HepG2 (cell line): ENCODE measurements around the gene PHKG1. TPM values are rescaled to one million over a fixed set of nuclear protein-coding genes. Genes with fewer than 3 reads are reported as not detected.

ENCODE experiments used
- ATAC-seq: fragments of 200-7000 bp; cut with Tn5 transposase; 3 replicates; pipeline ENCODE4 v1.9.1; 2020; ENCODE audit warnings: mild to moderate bottlenecking, moderate library complexity
- BruUV-seq: library from RNA; stranded (reverse); fragments of 400-500 nt; replicated peaks from 2 replicates; lab custom pipeline; 2021; lab: Mats Ljungman, UMichigan
- CTCF ChIA-PET: fragments of 300-600 bp; formaldehyde crosslinking; extraction: SDS; loops from one replicate; lab custom pipeline; 2021; ENCODE audit warnings: low total read pairs, inconsistent platforms, low intra/inter-chr PET ratio; lab: Yijun Ruan, JAX
- POLR2A ChIA-PET: fragments of 350-600 bp; sonication (Branson Sonifier 250); formaldehyde crosslinking; loops from one replicate; lab custom pipeline; 2020; ENCODE audit warnings: antibody characterized with exemption, inconsistent platforms; lab: Yijun Ruan, JAX
- DNase-seq: peaks from one replicate; pipeline ENCODE4 v3.0.0-alpha.2; 2015; ENCODE audit warnings: low spot score
- FAIRE-seq: peaks from 3 replicates; lab custom pipeline; 2011; peaks lifted over from hg19 to GRCh38; lab: Jason Lieb, UNC
- H2AFZ ChIP-seq: one replicate; pipeline ENCODE4 v1.6.1; 2011; ENCODE audit warnings: low read length, inconsistent platforms
- H3K27ac ChIP-seq: fragments of 300-600 bp; 3 replicates; pipeline ENCODE4 v1.8.0; 2011; ENCODE audit warnings: mixed run types, mild to moderate bottlenecking, mixed read lengths, low read length, inconsistent platforms; ENCODE audit not compliant: insufficient read depth; ENCODE audit errors: extremely low read length
- H3K27me3 ChIP-seq, 2 experiments: fragments of 200-600 bp in 1 of 2; 2 replicates in 1 of 2; 3 replicates in 1 of 2; pipeline versions ENCODE4 v1.6.0 to v1.8.0; 2011; ENCODE audit warnings: low read length in 2 of 2, mild to moderate bottlenecking in 2 of 2, moderate library complexity in 2 of 2, inconsistent platforms in 1 of 2; ENCODE audit not compliant: insufficient read depth in 2 of 2, control insufficient read depth in 1 of 2
- H3K36me3 ChIP-seq, 2 experiments: fragments of 200-600 bp in 1 of 2; replicated peaks in 1 of 2; 2 replicates in 1 of 2; 3 replicates in 1 of 2; pipeline versions ENCODE4 v1.5.1 to v1.8.0; 2011; ENCODE audit warnings: low read length in 2 of 2, inconsistent platforms in 1 of 2; ENCODE audit not compliant: insufficient read depth in 2 of 2, control insufficient read depth in 1 of 2
- H3K4me1 ChIP-seq: 2 replicates; pipeline ENCODE4 v1.5.1; 2012; ENCODE audit warnings: low read length, inconsistent platforms; ENCODE audit not compliant: insufficient read depth
- H3K4me2 ChIP-seq: 2 replicates; pipeline ENCODE4 v1.6.0; 2011; ENCODE audit warnings: low read depth, low read length, inconsistent platforms
- H3K4me3 ChIP-seq, 3 experiments: fragments of 200-600 bp in 1 of 3; sonication (generic), shearing (Covaris generic) in 1 of 3; replicated peaks in 1 of 3; 2 replicates each; pipeline ENCODE4 v1.5.1; 2011 to 2016; ENCODE audit warnings: low read length in 3 of 3, inconsistent platforms in 2 of 3, low read depth in 2 of 3, mild to moderate bottlenecking in 2 of 3, control low read depth in 1 of 3, mixed read lengths in 1 of 3; ENCODE audit not compliant: insufficient read depth in 1 of 3
- H3K79me2 ChIP-seq: one replicate; pipeline ENCODE4 v1.6.1; 2011; ENCODE audit warnings: low read length, inconsistent platforms; ENCODE audit not compliant: insufficient read depth
- H3K9ac ChIP-seq: 2 replicates; pipeline ENCODE4 v1.6.0; 2011; ENCODE audit warnings: mild to moderate bottlenecking, low read depth, low read length, inconsistent platforms; ENCODE audit not compliant: insufficient read depth
- H3K9me3 ChIP-seq: 2 replicates; pipeline ENCODE4 v1.5.1; 2012; ENCODE audit warnings: mild to moderate bottlenecking, low read length
- H4K20me1 ChIP-seq: 2 replicates; pipeline ENCODE4 v1.6.0; 2011; ENCODE audit warnings: inconsistent platforms, mild to moderate bottlenecking, low read length, moderate library complexity; ENCODE audit not compliant: insufficient read depth
- ARHGAP35 ChIP-seq: sonication (generic); formaldehyde crosslinking; IDR thresholded peaks from 2 replicates; pipeline ENCODE4 v1.9.0; 2022; ENCODE audit warnings: mild to moderate bottlenecking, inconsistent platforms, moderate library complexity, missing genetic modification reagents, borderline replicate concordance
- E2F5 ChIP-seq: sonication (generic); formaldehyde crosslinking; conservative IDR thresholded peaks from 2 replicates; pipeline ENCODE4 v1.4.0; 2020; ENCODE audit warnings: missing genetic modification reagents
- RERE ChIP-seq: IDR thresholded peaks from 2 replicates; pipeline ENCODE4 v1.6.1; 2016; ENCODE audit warnings: low read depth, missing genetic modification reagents, missing compliant biosample characterization
- SALL1 ChIP-seq: sonication (generic); formaldehyde crosslinking; IDR thresholded peaks from 2 replicates; pipeline ENCODE4 v1.8.0; 2022; ENCODE audit warnings: mild to moderate bottlenecking, missing genetic modification reagents
- ZNF552 ChIP-seq: sonication (generic); formaldehyde crosslinking; IDR thresholded peaks from 2 replicates; pipeline ENCODE4 v1.9.0; 2022; ENCODE audit warnings: missing genetic modification reagents, mild to moderate bottlenecking, borderline replicate concordance
- ZNF792 ChIP-seq: IDR thresholded peaks from 2 replicates; pipeline ENCODE4 v1.6.1; 2016
- WGBS: methylation state at CpG from one replicate; pipeline ENCODE4 v1.1.6; 2017; ENCODE audit warnings: low lambda C conversion rate; 5-methylcytosine and 5-hydroxymethylcytosine counted together
- in situ Hi-C: cut with HindIII; loops from 2 replicates; pipeline ENCODE4 v1.10.0; 2017; ENCODE audit warnings: low pct_unique_long_range_greater_than_20kb; ENCODE audit not compliant: extremely low pct_ligation_motif_present
- intact Hi-C: fragments of 100-400 bp; cut with micrococcal nuclease; formaldehyde crosslinking; loops from one replicate; pipeline ENCODE4 v1.10.0; 2022; ENCODE audit not compliant: unreplicated experiment
- polyA plus RNA-seq, 8 experiments: library from polyadenylated mRNA; depleted of rRNA in 3 of 8; stranded (reverse) in 7 of 8; unstranded in 1 of 8; fragments of >200 nt; fragmentation: Illumina TruSeq in 4 of 8; extraction: Trizol in 4 of 8; gene quantifications; 2 replicates each; pipeline versions ENCODE4 v1.2.1 to v1.2.3, GENCODE V29; 2011 to 2016; ENCODE audit warnings: low read depth in 4 of 8, missing spikeins in 1 of 8, mixed read lengths in 1 of 8; ENCODE audit not compliant: insufficient read depth in 1 of 8
- total RNA-seq, 5 experiments: library from RNA; depleted of rRNA; stranded (reverse); fragments of >200 nt; fragmentation: Illumina TruSeq; extraction: Trizol; gene quantifications; 2 replicates each; pipeline ENCODE4 v1.2.3, GENCODE V29; 2016; ENCODE audit warnings: low read depth in 1 of 5

PHKG1 gene
- total and polyA plus RNA-seq, 2 of the 13 experiments (the other 11 are each of a cell fraction or from before 2014, with no cell fraction given): 0.44 to 0.71 TPM

GRCh38 chr7:56125831-56126230 is 33.1 kb upstream of the PHKG1 start:
- CTCF ChIA-PET: no interaction called here
- H3K4me3 ChIP-seq: no peak overlapping the region
- no peak overlapping the region for H3K4me2 ChIP-seq
- no peaks in the 10 kb centered on the region for H3K79me2 ChIP-seq
- no peaks in the 10 kb centered on the region for H3K4me1 ChIP-seq
- H3K36me3 ChIP-seq: no peaks in the 10 kb centered on the region
- no peak for ATAC-seq
- no peaks in the 10 kb centered on the region for H3K27me3 ChIP-seq
- no peak for TF ChIP-seq ZNF792
- no peak overlapping the region for H2AFZ ChIP-seq
- H4K20me1 ChIP-seq: no peaks in the 10 kb centered on the region
- in situ Hi-C loops: no loop called here
- no peak for DNase-seq
- POLR2A ChIA-PET: no interaction called here
- H3K27ac ChIP-seq: no peak overlapping the region
- WGBS: 46% methylated on average over 8 of the region's 8 CpGs
- intact Hi-C loops: no loop called here
- H3K9ac ChIP-seq: no peak overlapping the region
- no peak for FAIRE-seq
- BruUV-seq: no TSS peak
- no peaks in the 10 kb centered on the region for H3K9me3 ChIP-seq

- intact Hi-C loops (no loop called here), in situ Hi-C loops (no loop called here)
- FAIRE-seq (no peak), ATAC-seq (no peak), DNase-seq (no peak)
- Histone ChIP-seq H3K36me3 (no peaks in the 10 kb centered on the region), H2AFZ (no peak overlapping the region), H3K4me3 (no peak overlapping the region), H3K4me1 (no peaks in the 10 kb centered on the region), H3K27me3 (no peaks in the 10 kb centered on the region), H3K79me2 (no peaks in the 10 kb centered on the region), H3K27ac (no peak overlapping the region), H3K4me2 (no peak overlapping the region), H3K9me3 (no peaks in the 10 kb centered on the region), H3K9ac (no peak overlapping the region), H4K20me1 (no peaks in the 10 kb centered on the region)
- no TSS peak for BruUV-seq
- no CpG with 5 or more reads among the region's 6 CpGs for WGBS
- no peak for TF ChIP-seq ZNF552
- no peak for TF ChIP-seq E2F5 (CRISPR knock-in tag)
- no peak for TF ChIP-seq ARHGAP35 (CRISPR knock-in tag)
- TF ChIP-seq RERE (CRISPR knock-in tag): no peak
- no peak for TF ChIP-seq SALL1 (CRISPR knock-in tag)
- ChIA-PET CTCF (no interaction called here), POLR2A (no interaction called here)
These were observed 32.2 kb upstream of the PHKG1 start for GRCh38 chr7:56124981-56125380.
